ENCODE results near the gene FLNB. TPM values are rescaled to one million over a fixed set of nuclear protein-coding genes. Genes with fewer than 3 reads are reported as not detected.
"Not testable (repeated sequence)": the region's sequence is repeated elsewhere in the genome, so short reads cannot be mapped to it uniquely, and the experiment has no call there.

Gene FLNB
- total RNA-seq, 1 donor from 2014 or later, result 4.4 TPM

- DNase-seq (ENCODE audit: low read depth), result no peak
Measured at GRCh38 chr3:58051196-58051595, 43.0 kb downstream of the FLNB start.

- not testable (repeated sequence) for DNase-seq (ENCODE audit: low read depth)
Measured at GRCh38 chr3:58051658-58052261, 43.5 kb downstream of the FLNB start.

GRCh38 chr3:58052373-58053273 is 44.4 kb downstream of the FLNB start:
- DNase-seq (ENCODE audit: low read depth), result peak; percentile 87

- no peak for DNase-seq (ENCODE audit: low read depth)
Measured at GRCh38 chr3:58054652-58055051, 46.4 kb downstream of the FLNB start.

GRCh38 chr3:58055314-58055713 is 47.1 kb downstream of the FLNB start:
- no peak for DNase-seq (ENCODE audit: low read depth)

- not testable (repeated sequence) for DNase-seq (ENCODE audit: low read depth)
Measured at GRCh38 chr3:58055891-58056290, 47.7 kb downstream of the FLNB start.

GRCh38 chr3:58058361-58059263 is 50.4 kb downstream of the FLNB start:
- DNase-seq (ENCODE audit: low read depth), result peak; percentile 39

- DNase-seq (ENCODE audit: low read depth), result peak; percentile 93
Measured at GRCh38 chr3:58059349-58060321, 51.4 kb downstream of the FLNB start.

- no peak for DNase-seq (ENCODE audit: low read depth)
Measured at GRCh38 chr3:58062472-58062871, 54.2 kb downstream of the FLNB start.

GRCh38 chr3:58063022-58063815 is 55.0 kb downstream of the FLNB start:
- peak; percentile 41 for DNase-seq (ENCODE audit: low read depth)

- no peak for DNase-seq (ENCODE audit: low read depth)
Measured at GRCh38 chr3:58064923-58065638, 56.9 kb downstream of the FLNB start.

GRCh38 chr3:58065700-58066167 is 57.5 kb downstream of the FLNB start:
- no peak for DNase-seq (ENCODE audit: low read depth)

GRCh38 chr3:58066842-58067241 is 58.6 kb downstream of the FLNB start:
- no peak for DNase-seq (ENCODE audit: low read depth)

- DNase-seq (ENCODE audit: low read depth), result peak; percentile 37
Measured at GRCh38 chr3:58068122-58068809, 60.0 kb downstream of the FLNB start.

GRCh38 chr3:58071480-58071971 is 63.3 kb downstream of the FLNB start:
- no peak for DNase-seq (ENCODE audit: low read depth)

- peak; percentile 52 for DNase-seq (ENCODE audit: low read depth)
Measured at GRCh38 chr3:58072052-58072762, 64.0 kb downstream of the FLNB start.

GRCh38 chr3:58072763-58073130 is 64.5 kb downstream of the FLNB start:
- no peak for DNase-seq (ENCODE audit: low read depth)
